GF-D8 (cell line): ENCODE results near the gene SMOC1.

Source experiments
- DNase-seq: peaks from one replicate; lab custom pipeline; 2025; lab: John Stamatoyannopoulos, UW

The SMOC1 gene

GRCh38 chr14:70045844-70046535 is 166.8 kb downstream of the SMOC1 start:
- no peak for DNase-seq

- DNase-seq = no peak
Observed at GRCh38 chr14:70047598-70048312, 168.5 kb downstream of the SMOC1 start.

- DNase-seq = no peak
Observed at GRCh38 chr14:70048313-70048654, 169.1 kb downstream of the SMOC1 start.

GRCh38 chr14:70049605-70050004 is 170.4 kb downstream of the SMOC1 start:
- no peak for DNase-seq

- no peak for DNase-seq
Observed at GRCh38 chr14:70050136-70050535, 170.9 kb downstream of the SMOC1 start.

GRCh38 chr14:70052990-70053389 is 173.8 kb downstream of the SMOC1 start:
- DNase-seq = no peak

- DNase-seq = no peak
Observed at GRCh38 chr14:70057519-70058136, 178.4 kb downstream of the SMOC1 start.

GRCh38 chr14:70059545-70059944 is 180.3 kb downstream of the SMOC1 start:
- DNase-seq = no peak

- no peak for DNase-seq
Observed at GRCh38 chr14:70061108-70061507, 181.9 kb downstream of the SMOC1 start.

GRCh38 chr14:70064136-70064865 is 185.1 kb downstream of the SMOC1 start:
- DNase-seq = no peak

GRCh38 chr14:70067810-70068209 is 188.6 kb downstream of the SMOC1 start:
- DNase-seq = no peak

GRCh38 chr14:70069186-70069585 is 190.0 kb downstream of the SMOC1 start:
- no peak for DNase-seq

GRCh38 chr14:70073924-70074566 is 194.8 kb downstream of the SMOC1 start:
- no peak for DNase-seq

GRCh38 chr14:70077005-70077404 is 197.8 kb downstream of the SMOC1 start:
- DNase-seq = no peak

- DNase-seq = no peak
Observed at GRCh38 chr14:70077720-70078119, 198.5 kb downstream of the SMOC1 start.

- no peak for DNase-seq
Observed at GRCh38 chr14:70078329-70078728, 199.1 kb downstream of the SMOC1 start.

GRCh38 chr14:70080076-70080475 is 200.9 kb downstream of the SMOC1 start:
- DNase-seq = no peak
